ENCODE data around the gene SCAPER.

DNA sequence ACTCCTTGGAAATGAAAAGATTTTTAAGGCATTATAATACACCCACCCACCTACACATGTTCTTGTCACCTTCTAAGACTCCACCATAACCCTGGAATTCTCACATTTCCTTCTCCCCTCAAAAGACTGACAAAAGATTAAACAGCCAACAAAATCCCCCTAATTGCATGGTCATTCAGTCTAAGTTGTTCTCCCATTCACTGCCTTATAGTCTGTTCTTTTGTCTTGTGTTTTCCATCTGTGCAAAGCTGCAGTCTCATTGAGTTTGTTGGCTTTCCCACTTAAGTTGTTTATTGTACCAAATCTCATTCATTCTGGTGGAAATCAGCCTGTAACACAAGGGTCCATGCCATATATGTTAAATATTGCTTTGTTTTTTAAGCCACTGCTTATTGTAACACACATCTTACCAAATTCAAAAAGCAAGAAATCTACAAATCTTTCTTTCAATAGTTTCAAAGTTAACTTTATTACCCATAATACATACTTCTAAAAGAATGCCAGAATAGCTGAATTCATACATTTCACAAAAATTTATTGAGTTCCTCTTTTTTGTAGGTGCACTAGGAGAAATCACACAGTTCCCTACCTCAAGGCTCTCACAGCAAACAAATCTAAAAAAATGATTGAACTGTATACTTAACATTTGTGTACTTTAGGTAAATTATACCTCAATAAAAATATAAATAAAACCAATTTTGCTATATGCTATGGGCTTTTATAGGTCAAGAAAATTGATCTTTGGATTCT is 24.0 kb upstream of the SCAPER start:
- TF ChIP-seq, protein P1, sequence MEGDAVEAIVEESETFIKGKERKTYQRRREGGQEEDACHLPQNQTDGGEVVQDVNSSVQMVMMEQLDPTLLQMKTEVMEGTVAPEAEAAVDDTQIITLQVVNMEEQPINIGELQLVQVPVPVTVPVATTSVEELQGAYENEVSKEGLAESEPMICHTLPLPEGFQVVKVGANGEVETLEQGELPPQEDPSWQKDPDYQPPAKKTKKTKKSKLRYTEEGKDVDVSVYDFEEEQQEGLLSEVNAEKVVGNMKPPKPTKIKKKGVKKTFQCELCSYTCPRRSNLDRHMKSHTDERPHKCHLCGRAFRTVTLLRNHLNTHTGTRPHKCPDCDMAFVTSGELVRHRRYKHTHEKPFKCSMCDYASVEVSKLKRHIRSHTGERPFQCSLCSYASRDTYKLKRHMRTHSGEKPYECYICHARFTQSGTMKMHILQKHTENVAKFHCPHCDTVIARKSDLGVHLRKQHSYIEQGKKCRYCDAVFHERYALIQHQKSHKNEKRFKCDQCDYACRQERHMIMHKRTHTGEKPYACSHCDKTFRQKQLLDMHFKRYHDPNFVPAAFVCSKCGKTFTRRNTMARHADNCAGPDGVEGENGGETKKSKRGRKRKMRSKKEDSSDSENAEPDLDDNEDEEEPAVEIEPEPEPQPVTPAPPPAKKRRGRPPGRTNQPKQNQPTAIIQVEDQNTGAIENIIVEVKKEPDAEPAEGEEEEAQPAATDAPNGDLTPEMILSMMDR (IDR thresholded peaks at IDR 0.05; ENCODE audit: low read depth, low read length, missing input control), result no peak
- TF ChIP-seq, protein P2, sequence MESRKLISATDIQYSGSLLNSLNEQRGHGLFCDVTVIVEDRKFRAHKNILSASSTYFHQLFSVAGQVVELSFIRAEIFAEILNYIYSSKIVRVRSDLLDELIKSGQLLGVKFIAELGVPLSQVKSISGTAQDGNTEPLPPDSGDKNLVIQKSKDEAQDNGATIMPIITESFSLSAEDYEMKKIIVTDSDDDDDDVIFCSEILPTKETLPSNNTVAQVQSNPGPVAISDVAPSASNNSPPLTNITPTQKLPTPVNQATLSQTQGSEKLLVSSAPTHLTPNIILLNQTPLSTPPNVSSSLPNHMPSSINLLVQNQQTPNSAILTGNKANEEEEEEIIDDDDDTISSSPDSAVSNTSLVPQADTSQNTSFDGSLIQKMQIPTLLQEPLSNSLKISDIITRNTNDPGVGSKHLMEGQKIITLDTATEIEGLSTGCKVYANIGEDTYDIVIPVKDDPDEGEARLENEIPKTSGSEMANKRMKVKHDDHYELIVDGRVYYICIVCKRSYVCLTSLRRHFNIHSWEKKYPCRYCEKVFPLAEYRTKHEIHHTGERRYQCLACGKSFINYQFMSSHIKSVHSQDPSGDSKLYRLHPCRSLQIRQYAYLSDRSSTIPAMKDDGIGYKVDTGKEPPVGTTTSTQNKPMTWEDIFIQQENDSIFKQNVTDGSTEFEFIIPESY (IDR thresholded peaks at IDR 0.05), result no peak
- TF ChIP-seq HNF4A (conservative IDR thresholded peaks at IDR 0.05) (no peak), EGR1 (IDR thresholded peaks at IDR 0.05; ENCODE audit: low read depth in 2 of 2) (no peak), JUND (IDR thresholded peaks at IDR 0.05) (no peak), GABPA (IDR thresholded peaks at IDR 0.05 in 1 of 2, conservative IDR thresholded peaks at IDR 0.05 in 1 of 2) (no peak), NR2F2 (IDR thresholded peaks at IDR 0.05) (no peak)
